DMS114 treated with DMSO at 0.1 percent for 48 hours (cell line): ENCODE results near the gene SLC35G2.
"Not testable (repeated sequence)": the region's sequence is repeated elsewhere in the genome, so short reads cannot be mapped to it uniquely, and the experiment has no call there.

Experiments used
- DNase-seq: peaks from one replicate; lab custom pipeline; 2025; ENCODE audit not compliant: unreplicated experiment; lab: John Stamatoyannopoulos, UW

SLC35G2 gene

GRCh38 chr3:136885357-136886213 is 66.7 kb downstream of the SLC35G2 start:
- DNase-seq = no peak

GRCh38 chr3:136889947-136890346 is 71.0 kb downstream of the SLC35G2 start:
- DNase-seq = no peak

- no peak for DNase-seq
Observed at GRCh38 chr3:136891934-136892855, 73.3 kb downstream of the SLC35G2 start.

- no peak for DNase-seq
Observed at GRCh38 chr3:136893848-136894443, 75.0 kb downstream of the SLC35G2 start.

GRCh38 chr3:136897171-136897570 is 78.2 kb downstream of the SLC35G2 start:
- not testable (repeated sequence) for DNase-seq

- no peak for DNase-seq
Observed at GRCh38 chr3:136898549-136898948, 79.6 kb downstream of the SLC35G2 start.

- DNase-seq = no peak
Observed at GRCh38 chr3:136898954-136899353, 80.0 kb downstream of the SLC35G2 start.

- DNase-seq = no peak
Observed at GRCh38 chr3:136899622-136900158, 80.8 kb downstream of the SLC35G2 start.

- DNase-seq = not testable (repeated sequence)
Observed at GRCh38 chr3:136900694-136901093, 81.8 kb downstream of the SLC35G2 start.

- no peak for DNase-seq
Observed at GRCh38 chr3:136901391-136901790, 82.5 kb downstream of the SLC35G2 start.

GRCh38 chr3:136902530-136902929 is 83.6 kb downstream of the SLC35G2 start:
- DNase-seq = not testable (repeated sequence)

GRCh38 chr3:136903899-136904298 is 85.0 kb downstream of the SLC35G2 start:
- DNase-seq = no peak

GRCh38 chr3:136904746-136905145 is 85.8 kb downstream of the SLC35G2 start:
- DNase-seq = no peak
